GM23248 (cell line): ENCODE results near the gene SRD5A3.

Experiments used
- EZH2 ChIP-seq: fragments of 200-600 bp; sonication (generic); IDR thresholded peaks from 2 replicates; pipeline ENCODE4 v1.6.1; 2018; ENCODE audit warnings: antibody characterized with exemption, mild to moderate bottlenecking; ENCODE audit not compliant: insufficient read depth, poor library complexity, severe bottlenecking
- EZH2phosphoT487 ChIP-seq: fragments of 200-600 bp; sonication (generic); IDR thresholded peaks from 2 replicates; pipeline ENCODE4 v1.6.1; 2018; ENCODE audit warnings: antibody characterized with exemption, moderate library complexity, mild to moderate bottlenecking, low read depth; ENCODE audit not compliant: insufficient read depth

DNA sequence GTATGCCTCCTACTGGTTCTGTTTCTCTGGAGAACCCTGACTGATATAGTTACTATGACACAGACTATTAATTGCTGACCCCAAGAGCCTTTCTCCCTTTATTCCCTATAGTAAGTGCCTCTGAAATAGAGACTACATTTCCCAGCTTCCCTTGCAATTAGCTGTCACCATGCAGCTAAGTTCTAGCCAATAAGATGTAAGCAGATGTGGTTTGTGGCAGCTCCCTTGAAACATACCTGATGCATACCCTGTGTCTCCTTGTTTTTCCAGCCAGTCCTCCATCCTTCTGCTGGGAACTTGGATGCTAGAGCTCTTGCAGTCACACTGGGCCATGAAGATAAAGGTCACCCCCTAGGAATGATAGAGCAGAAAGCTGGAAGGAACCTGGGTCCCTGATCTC is 40.0 kb downstream of the SRD5A3 start:
- TF ChIP-seq EZH2 (no peak), EZH2phosphoT487 (no peak)
